Stimulated activated naive CD8-positive, alpha-beta T cell treated with anti-CD3 and anti-CD28 coated beads, Interleukin-15, Interleukin-2, amounts not matched to agents 100 ng/mL and 50 ng/mL, for 24 hours (primary cell): ENCODE data around the gene VAPB.

Experiments
- H3K27ac Mint-ChIP-seq: one replicate; pipeline ENCODE4 v1.8.0; 2021; ENCODE audit warnings: mild to moderate bottlenecking, mixed read lengths
- H3K27me3 Mint-ChIP-seq: one replicate; pipeline ENCODE4 v1.8.0; 2021; ENCODE audit warnings: mixed read lengths
- H3K36me3 Mint-ChIP-seq: one replicate; pipeline ENCODE4 v1.8.0; 2021; ENCODE audit warnings: low read depth, mixed read lengths
- H3K4me1 Mint-ChIP-seq: one replicate; pipeline ENCODE4 v1.8.0; 2021; ENCODE audit warnings: low read depth, mixed read lengths
- H3K4me3 Mint-ChIP-seq: one replicate; pipeline ENCODE4 v1.8.0; 2021; ENCODE audit warnings: mild to moderate bottlenecking, mixed read lengths
- H3K9me3 Mint-ChIP-seq: one replicate; pipeline ENCODE4 v1.8.0; 2021; ENCODE audit warnings: mixed read lengths

The VAPB gene

GRCh38 chr20:58498470-58499068, 109.5 kb downstream of the VAPB start:
- Mint-ChIP-seq H3K27me3 (no peaks in the 10 kb centered on the region), H3K9me3 (no peaks in the 10 kb centered on the region), H3K4me1 (no peaks in the 10 kb centered on the region), H3K27ac (no peak overlapping the region), H3K4me3 (no peak overlapping the region), H3K36me3 (no peaks in the 10 kb centered on the region)

GRCh38 chr20:58500256-58500655, 111.2 kb downstream of the VAPB start:
- Mint-ChIP-seq H3K27me3 (no peaks in the 10 kb centered on the region), H3K36me3 (no peaks in the 10 kb centered on the region), H3K27ac (no peak overlapping the region), H3K4me3 (no peak overlapping the region), H3K4me1 (no peaks in the 10 kb centered on the region), H3K9me3 (peaks cover 4% of the 10 kb centered on the region)
